Liver (tissue), 9 donors: Measurements from ENCODE around the gene FCN1. TPM values are rescaled to one million over a fixed set of nuclear protein-coding genes. Genes with fewer than 3 reads are reported as not detected.

ENCODE experiments used
- DNase-seq: peaks from one replicate; pipeline ENCODE4 v3.0.0-alpha.2; 2017; ENCODE audit warnings: low spot score
- H3K27ac ChIP-seq, 2 donors: one replicate each; pipeline ENCODE4 v1.7.0; 2013; ENCODE audit warnings: inconsistent platforms in 2 of 2, low read length in 2 of 2, control low read depth in 1 of 2, low read depth in 1 of 2, mild to moderate bottlenecking in 1 of 2
- H3K27me3 ChIP-seq, 4 donors: one replicate each; pipeline versions ENCODE4 v1.6.1 to v1.7.0; 2013; ENCODE audit warnings: low read length in 3 of 4, inconsistent platforms in 1 of 4, mild to moderate bottlenecking in 1 of 4, moderate library complexity in 1 of 4; ENCODE audit not compliant: control insufficient read depth in 4 of 4, insufficient read depth in 4 of 4
- H3K36me3 ChIP-seq, 4 donors: one replicate each; pipeline versions ENCODE4 v1.6.1 to v1.7.0; 2013; ENCODE audit warnings: low read length in 3 of 4, mild to moderate bottlenecking in 3 of 4, low read depth in 1 of 4, moderate library complexity in 1 of 4; ENCODE audit not compliant: control insufficient read depth in 4 of 4, insufficient read depth in 3 of 4
- H3K4me1 ChIP-seq, 4 donors: one replicate each; pipeline versions ENCODE4 v1.6.1 to v1.7.0; 2013; ENCODE audit warnings: low read length in 3 of 4, mild to moderate bottlenecking in 3 of 4, moderate library complexity in 1 of 4; ENCODE audit not compliant: control insufficient read depth in 4 of 4, insufficient read depth in 4 of 4
- H3K4me3 ChIP-seq, 3 donors: one replicate each; pipeline versions ENCODE4 v1.6.1 to v1.7.0; 2013; ENCODE audit warnings: low read length in 3 of 3, control low read depth in 1 of 3, low read depth in 1 of 3, mild to moderate bottlenecking in 1 of 3
- H3K9ac ChIP-seq, 2 donors: one replicate each; pipeline ENCODE4 v1.7.0; 2013; ENCODE audit warnings: low read length in 2 of 2, mild to moderate bottlenecking in 2 of 2, moderate library complexity in 2 of 2, control low read depth in 1 of 2, low read depth in 1 of 2
- H3K9me3 ChIP-seq, 4 donors: one replicate each; pipeline versions ENCODE4 v1.6.1 to v1.7.0; 2013; ENCODE audit warnings: low read length in 3 of 4; ENCODE audit not compliant: control insufficient read depth in 4 of 4
- CTCF ChIP-seq: fragments of 150-350 bp; IDR thresholded peaks from 2 replicates; pipeline ENCODE4 v1.5.1; 2017; ENCODE audit warnings: improper control_type of control experiment, low read depth, low read length; ENCODE audit not compliant: missing input control
- EGR1 ChIP-seq, 2 donors: IDR thresholded peaks; 2 replicates each; pipeline ENCODE4 v1.6.1; 2016 to 2018; ENCODE audit warnings: antibody characterized with exemption in 2 of 2, low read depth in 2 of 2
- FOXA1 ChIP-seq: IDR thresholded peaks from 2 replicates; pipeline ENCODE4 v1.6.1; 2016; ENCODE audit warnings: antibody characterized with exemption
- FOXA2 ChIP-seq: IDR thresholded peaks from 2 replicates; pipeline ENCODE4 v1.6.1; 2016; ENCODE audit warnings: antibody characterized with exemption
- GABPA ChIP-seq, 2 donors: IDR thresholded peaks in 1 of 2; conservative IDR thresholded peaks in 1 of 2; 2 replicates each; pipeline ENCODE4 v1.6.1; 2016; ENCODE audit warnings: antibody characterized with exemption in 2 of 2, mild to moderate bottlenecking in 1 of 2, moderate library complexity in 1 of 2
- JUND ChIP-seq, 2 donors: IDR thresholded peaks; 2 replicates each; pipeline ENCODE4 v1.6.1; 2016; ENCODE audit warnings: antibody characterized with exemption in 2 of 2
- MAX ChIP-seq: IDR thresholded peaks from 2 replicates; pipeline ENCODE4 v1.6.1; 2016; ENCODE audit warnings: antibody characterized with exemption
- NR2F2 ChIP-seq: IDR thresholded peaks from 2 replicates; pipeline ENCODE4 v1.6.1; 2016; ENCODE audit warnings: antibody characterized with exemption
- REST ChIP-seq: IDR thresholded peaks from 2 replicates; pipeline ENCODE4 v1.6.1; 2016; ENCODE audit warnings: antibody characterized with exemption, mild to moderate bottlenecking
- RXRA ChIP-seq, 2 donors: IDR thresholded peaks; 2 replicates each; pipeline ENCODE4 v1.6.1; 2017 to 2018; ENCODE audit warnings: antibody characterized with exemption in 2 of 2, mild to moderate bottlenecking in 1 of 2
- SP1 ChIP-seq: IDR thresholded peaks from 2 replicates; pipeline ENCODE4 v1.6.1; 2018; ENCODE audit warnings: antibody characterized with exemption, mild to moderate bottlenecking
- YY1 ChIP-seq: IDR thresholded peaks from 2 replicates; pipeline ENCODE4 v1.6.1; 2016; ENCODE audit warnings: antibody characterized with exemption, mild to moderate bottlenecking
- WGBS: extraction: QIAGEN DNeasy Blood & Tissue Kit; methylation state at CpG from one replicate; pipeline ENCODE4 v1.1.7; 2013; 5-methylcytosine and 5-hydroxymethylcytosine counted together
- polyA plus RNA-seq, 2 donors: library from polyadenylated mRNA; stranded (reverse) in 1 of 2; unstranded in 1 of 2; fragments of 200-250 nt in 1 of 2; fragments of >200 nt in 1 of 2; fragmentation: Nextera tagmentation in 1 of 2; extraction: Ambion mirVana in 1 of 2; gene quantifications; one replicate each; pipeline versions ENCODE4 v1.2.1 to v1.2.3, GENCODE V29; 2013 to 2015
- total RNA-seq, 2 donors: library from RNA; depleted of rRNA; stranded (reverse); fragments of >200 nt; gene quantifications; one replicate each; pipeline ENCODE4 v1.2.3, GENCODE V29; 2014
- donor health status: healthy.
- donor health status: healthy.
- donor health status: healthy.
- donor health status: healthy.
- donor health status: healthy.

Gene FCN1
- total and polyA plus RNA-seq, 4 donors = 0.97 to 15.0 (median 5.4) TPM

- H3K27me3 ChIP-seq = no peaks in the 10 kb centered on the region
- WGBS = 84% methylated on average over 10 of the region's 10 CpGs
These were observed 934 bp upstream of the FCN1 start for GRCh38 chr9:134918646-134919045.

GRCh38 chr9:134916161-134916665 lies 1.5 kb downstream of the FCN1 start:
- Histone ChIP-seq H3K4me1 (no peaks in the 10 kb centered on the region), H3K9me3 (peaks cover 4 to 8% (median 5%) of the 10 kb centered on the region in 4 donors), H3K27ac (no peak overlapping the region), H3K27me3 (no peaks in the 10 kb centered on the region), H3K4me3 (no peak overlapping the region), H3K36me3 (no peaks in the 10 kb centered on the region), H3K9ac (no peak overlapping the region)
- TF ChIP-seq JUND (IDR thresholded peaks at IDR 0.05) = no peak
- DNase-seq = peak; percentile 13
- WGBS = 77% methylated on average over 8 of the region's 8 CpGs

More at GRCh38 chr9:134918646-134919045, 934 bp upstream of the FCN1 start:
- Histone ChIP-seq H3K9ac (no peak overlapping the region), H3K4me3 (no peak overlapping the region), H3K4me1 (no peaks in the 10 kb centered on the region), H3K9me3 (peaks cover 4 to 8% (median 5%) of the 10 kb centered on the region in 4 donors), H3K36me3 (no peaks in the 10 kb centered on the region), H3K27ac (no peak overlapping the region)
- TF ChIP-seq REST (no peak), FOXA1 (no peak), GABPA (IDR thresholded peaks at IDR 0.05 in 1 of 2, conservative IDR thresholded peaks at IDR 0.05 in 1 of 2) (no peak), MAX (no peak), NR2F2 (no peak), YY1 (no peak), CTCF (no peak), SP1 (no peak), RXRA (IDR thresholded peaks at IDR 0.05) (no peak), EGR1 (IDR thresholded peaks at IDR 0.05; ENCODE audit: low read depth in 2 of 2) (no peak), JUND (IDR thresholded peaks at IDR 0.05) (no peak), FOXA2 (no peak)
- peak; percentile 26 for DNase-seq
